Mesendoderm (in vitro differentiated cells): ENCODE data around the gene ODF4. TPM values are rescaled to one million over a fixed set of nuclear protein-coding genes. Genes with fewer than 3 reads are reported as not detected.

Source experiments
- DNase-seq: peaks from one replicate; pipeline ENCODE4 v3.0.0; 2013
- H2AK5ac ChIP-seq: 2 replicates; pipeline ENCODE4 v1.6.1; 2013; ENCODE audit warnings: low read length, inconsistent platforms
- H2BK120ac ChIP-seq: 2 replicates; pipeline ENCODE4 v1.6.1; 2013; ENCODE audit warnings: low read depth, mild to moderate bottlenecking, low read length, moderate library complexity, mixed read lengths
- H2BK15ac ChIP-seq: replicated peaks from 2 replicates; pipeline ENCODE4 v1.6.1; 2013; ENCODE audit warnings: low read depth, mild to moderate bottlenecking, moderate library complexity
- H2BK5ac ChIP-seq: 2 replicates; pipeline ENCODE4 v1.6.1; 2013; ENCODE audit warnings: low read length, inconsistent platforms
- H3K18ac ChIP-seq: 2 replicates; pipeline ENCODE4 v1.6.1; 2013; ENCODE audit warnings: mild to moderate bottlenecking, low read length, mixed read lengths
- H3K23ac ChIP-seq: one replicate; pipeline ENCODE4 v1.6.1; 2013; ENCODE audit warnings: low read length
- H3K27ac ChIP-seq: 2 replicates; pipeline ENCODE4 v1.5.1; 2013; ENCODE audit warnings: low read depth, mild to moderate bottlenecking, inconsistent platforms, low read length, moderate library complexity
- H3K27me3 ChIP-seq: 2 replicates; pipeline ENCODE4 v1.6.1; 2013; ENCODE audit warnings: low read length, control low read depth, mild to moderate bottlenecking, inconsistent platforms; ENCODE audit not compliant: insufficient read depth, poor library complexity
- H3K36me3 ChIP-seq: 2 replicates; pipeline ENCODE4 v1.6.1; 2013; ENCODE audit warnings: low read length, inconsistent platforms; ENCODE audit not compliant: control insufficient read depth, insufficient read depth
- H3K4ac ChIP-seq: one replicate; pipeline ENCODE4 v1.6.1; 2013; ENCODE audit warnings: low read depth, mild to moderate bottlenecking, low read length, moderate library complexity
- H3K4me1 ChIP-seq: 2 replicates; pipeline ENCODE4 v1.6.1; 2013; ENCODE audit warnings: low read depth, low read length, inconsistent platforms; ENCODE audit not compliant: control insufficient read depth
- H3K4me2 ChIP-seq: 2 replicates; pipeline ENCODE4 v1.6.1; 2013; ENCODE audit warnings: low read length
- H3K4me3 ChIP-seq: 2 replicates; pipeline ENCODE4 v1.5.1; 2013; ENCODE audit warnings: mild to moderate bottlenecking, low read length
- H3K56ac ChIP-seq: one replicate; pipeline ENCODE4 v1.6.1; 2013; ENCODE audit warnings: low read length
- H3K79me1 ChIP-seq: 2 replicates; pipeline ENCODE4 v1.6.1; 2013; ENCODE audit warnings: low read length, inconsistent platforms
- H3K79me2 ChIP-seq: 2 replicates; pipeline ENCODE4 v1.6.1; 2013; ENCODE audit warnings: mild to moderate bottlenecking, low read length; ENCODE audit not compliant: control insufficient read depth, insufficient read depth
- H3K9ac ChIP-seq: 2 replicates; pipeline ENCODE4 v1.6.1; 2013; ENCODE audit warnings: low read length, inconsistent platforms
- H4K5ac ChIP-seq: one replicate; pipeline ENCODE4 v1.6.1; 2013; ENCODE audit warnings: low read length
- H4K8ac ChIP-seq: one replicate; pipeline ENCODE4 v1.6.1; 2013; ENCODE audit warnings: low read depth, mild to moderate bottlenecking, control low read depth, low read length, moderate library complexity
- WGBS: extraction: QIAGEN DNeasy Blood & Tissue Kit; methylation state at CpG from one replicate; pipeline ENCODE4 v1.1.7; 2013; ENCODE audit warnings: low lambda C conversion rate, missing lambda C conversion rate; ENCODE audit not compliant: insufficient coverage; ENCODE audit errors: extremely low coverage; 5-methylcytosine and 5-hydroxymethylcytosine counted together
- polyA plus RNA-seq, 2 experiments: library from polyadenylated mRNA; stranded (reverse); fragments of 200-250 nt; gene quantifications; one replicate each; pipeline ENCODE4 v1.2.3, GENCODE V29; 2013

Gene ODF4, protein sequence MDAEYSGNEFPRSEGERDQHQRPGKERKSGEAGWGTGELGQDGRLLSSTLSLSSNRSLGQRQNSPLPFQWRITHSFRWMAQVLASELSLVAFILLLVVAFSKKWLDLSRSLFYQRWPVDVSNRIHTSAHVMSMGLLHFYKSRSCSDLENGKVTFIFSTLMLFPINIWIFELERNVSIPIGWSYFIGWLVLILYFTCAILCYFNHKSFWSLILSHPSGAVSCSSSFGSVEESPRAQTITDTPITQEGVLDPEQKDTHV
- polyA plus RNA-seq (2013, experiment 1 of 2): not detected
- not detected for polyA plus RNA-seq (2013, experiment 2 of 2)

DNA sequence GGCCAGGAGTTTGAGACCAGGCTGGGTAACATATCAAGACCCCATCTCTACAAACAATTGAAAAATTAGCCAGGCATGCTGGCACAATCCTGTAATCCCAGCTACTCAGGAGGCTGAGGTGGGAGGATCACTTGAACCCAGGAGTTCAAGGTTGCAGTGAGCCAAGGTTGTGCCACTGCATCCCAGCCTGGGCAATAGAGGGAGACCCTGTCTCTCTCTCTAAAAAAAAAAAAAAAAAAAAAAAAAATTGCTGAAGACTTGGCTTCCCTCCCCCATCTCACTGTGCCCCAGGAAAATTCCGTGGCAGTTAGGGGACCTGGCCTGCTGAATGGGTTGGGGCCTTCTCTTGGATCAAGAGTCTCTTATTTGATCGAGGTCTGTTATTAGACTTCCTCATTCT lies at the start of gene ODF4:
ODF4 (plus strand) TSS at position 301 of the 400 bp plus-strand sequence. CDS start 212 bp downstream, outside the sequence.
- H2BK15ac ChIP-seq: no peak within 1 kb of the TSS
- no peaks in the 10 kb centered on the region for H3K36me3 ChIP-seq
- no peaks in the 10 kb centered on the region for H3K27me3 ChIP-seq
- no peak within 1 kb of the TSS for H2BK5ac ChIP-seq
- no peaks in the 10 kb centered on the region for H3K79me2 ChIP-seq
- no peak within 1 kb of the TSS for H3K27ac ChIP-seq
- H4K5ac ChIP-seq: no peak within 1 kb of the TSS
- no peak within 1 kb of the TSS for H3K4ac ChIP-seq
- no CpG with 5 or more reads among the region's 2 CpGs for WGBS
- no peak within 1 kb of the TSS for H3K23ac ChIP-seq
- H3K4me3 ChIP-seq: no peak within 1 kb of the TSS
- no peak for DNase-seq
- no peaks in the 10 kb centered on the region for H3K79me1 ChIP-seq
- no peak within 1 kb of the TSS for H3K4me2 ChIP-seq
- H3K4me1 ChIP-seq: peaks cover 8% of the 10 kb centered on the region
- H3K9ac ChIP-seq: no peak within 1 kb of the TSS
- no peak within 1 kb of the TSS for H3K56ac ChIP-seq
- H4K8ac ChIP-seq: no peak within 1 kb of the TSS
- no peak within 1 kb of the TSS for H3K18ac ChIP-seq
- no peak within 1 kb of the TSS for H2BK120ac ChIP-seq
- no peak within 1 kb of the TSS for H2AK5ac ChIP-seq

DNA sequence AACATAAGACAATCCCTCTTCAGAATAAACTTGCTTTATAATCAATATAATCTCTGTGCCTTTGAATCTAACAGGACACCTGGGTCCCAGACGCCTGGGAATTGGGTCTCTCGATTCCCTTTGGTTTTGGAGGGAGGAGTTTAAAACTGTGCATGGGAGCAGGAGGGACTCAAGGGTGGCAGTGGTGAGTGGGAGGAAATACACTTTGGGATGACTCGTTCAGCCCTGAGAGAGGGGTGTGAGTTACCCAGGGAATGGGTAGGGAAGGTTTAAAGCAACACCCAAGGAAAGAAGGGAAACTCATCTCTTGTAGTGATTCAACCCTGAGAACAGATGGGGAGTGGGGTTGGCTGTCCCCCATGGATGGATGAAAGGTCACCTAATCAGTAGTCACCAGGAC lies 49.6 kb upstream of the ODF4 start:
- Histone ChIP-seq H2BK120ac (no peak overlapping the region), H3K18ac (no peak overlapping the region), H4K8ac (no peak overlapping the region), H3K9ac (no peak overlapping the region), H2BK5ac (no peak overlapping the region), H3K27me3 (no peaks in the 10 kb centered on the region), H2BK15ac (no peak overlapping the region), H2AK5ac (no peak overlapping the region), H3K4me2 (no peak overlapping the region), H3K4ac (no peak overlapping the region), H3K27ac (no peak overlapping the region), H3K4me1 (peaks cover 6% of the 10 kb centered on the region), H3K79me1 (peaks cover 4% of the 10 kb centered on the region), H3K79me2 (no peaks in the 10 kb centered on the region), H3K56ac (no peak overlapping the region), H3K4me3 (no peak overlapping the region), H3K36me3 (no peaks in the 10 kb centered on the region), H4K5ac (no peak overlapping the region), H3K23ac (no peak overlapping the region)
- no CpG with 5 or more reads among the region's 3 CpGs for WGBS
- DNase-seq: no peak

DNA sequence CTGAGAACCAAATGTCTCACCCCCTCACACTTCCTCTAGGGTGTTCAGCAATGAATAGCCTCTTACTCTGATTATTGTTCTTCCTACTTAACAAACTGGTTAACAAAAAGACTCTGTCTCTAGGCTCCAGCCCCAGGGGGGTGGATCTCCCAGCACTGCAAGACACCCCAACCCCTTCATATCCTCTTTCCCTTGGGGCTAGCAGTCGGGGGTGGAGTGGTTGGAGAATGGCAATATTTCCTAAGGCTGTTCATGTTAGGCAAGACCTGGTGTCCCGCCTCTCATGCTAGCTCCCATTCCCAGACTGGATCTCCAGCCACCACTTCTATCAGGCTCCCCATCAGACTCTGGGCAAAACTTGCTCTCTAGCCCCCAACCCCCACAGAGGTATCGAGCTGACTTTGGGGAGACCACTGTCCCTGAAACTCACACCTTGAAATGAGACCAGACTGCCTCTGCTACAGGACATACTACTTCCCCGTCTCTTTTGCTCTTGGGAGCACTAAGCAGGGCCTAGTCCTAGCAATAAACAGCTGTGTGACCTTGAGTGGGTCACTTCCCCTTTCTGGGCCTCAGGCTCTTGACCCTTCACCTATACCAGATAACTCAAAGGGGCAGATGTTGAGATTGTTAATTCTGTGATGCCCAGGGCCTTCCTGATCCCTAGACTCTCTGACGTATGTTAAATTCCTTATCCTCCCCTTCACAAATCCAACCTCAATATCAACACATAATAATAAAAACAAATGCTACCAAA lies 46.8 kb upstream of the ODF4 start:
- DNase-seq: no peak
- no peaks in the 10 kb centered on the region for H3K79me2 ChIP-seq
- H3K4me3 ChIP-seq: no peak overlapping the region
- no peak overlapping the region for H2BK5ac ChIP-seq
- no peak overlapping the region for H3K9ac ChIP-seq
- H3K56ac ChIP-seq: no peak overlapping the region
- WGBS: no CpG with 5 or more reads among the region's 5 CpGs
- H2BK15ac ChIP-seq: no peak overlapping the region
- no peak overlapping the region for H4K5ac ChIP-seq
- H2AK5ac ChIP-seq: no peak overlapping the region
- H3K18ac ChIP-seq: no peak overlapping the region
- no peaks in the 10 kb centered on the region for H3K36me3 ChIP-seq
- no peak overlapping the region for H4K8ac ChIP-seq
- peaks cover 4% of the 10 kb centered on the region for H3K79me1 ChIP-seq
- H3K23ac ChIP-seq: no peak overlapping the region
- H3K27ac ChIP-seq: no peak overlapping the region
- peaks cover 6% of the 10 kb centered on the region for H3K4me1 ChIP-seq
- H2BK120ac ChIP-seq: no peak overlapping the region
- no peak overlapping the region for H3K4me2 ChIP-seq
- H3K4ac ChIP-seq: no peak overlapping the region
- no peaks in the 10 kb centered on the region for H3K27me3 ChIP-seq

DNA sequence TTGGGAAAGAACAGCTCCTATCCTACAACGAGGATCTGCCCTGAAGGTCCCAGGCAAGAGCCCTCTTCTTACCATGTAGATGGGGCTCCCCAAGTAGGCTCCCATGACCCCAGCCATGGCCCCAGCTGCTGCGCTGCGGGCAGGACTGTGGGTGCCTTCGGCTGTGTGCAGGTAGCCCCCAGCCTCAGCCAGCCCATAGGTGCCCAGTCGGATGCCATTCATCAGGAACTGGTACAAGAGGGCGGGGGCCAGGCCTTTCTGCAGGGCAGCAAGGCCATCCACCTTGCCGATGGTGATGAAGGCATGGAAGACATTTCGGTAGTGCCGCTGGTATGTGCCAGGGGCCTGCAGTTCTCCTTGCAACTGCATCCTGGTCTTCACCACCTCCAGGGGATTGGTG lies 45.3 kb upstream of the ODF4 start:
- Histone ChIP-seq H3K9ac (peak overlapping the region; percentile 78), H4K8ac (no peak overlapping the region), H2AK5ac (no peak overlapping the region), H3K23ac (no peak overlapping the region), H3K4ac (no peak overlapping the region), H2BK120ac (no peak overlapping the region), H3K79me2 (no peaks in the 10 kb centered on the region), H3K79me1 (peaks cover 2% of the 10 kb centered on the region), H3K56ac (peak overlapping the region; percentile 85), H3K4me2 (no peak overlapping the region), H4K5ac (no peak overlapping the region), H2BK15ac (no peak overlapping the region), H2BK5ac (no peak overlapping the region), H3K4me1 (peaks cover 4% of the 10 kb centered on the region), H3K4me3 (no peak overlapping the region), H3K27ac (no peak overlapping the region), H3K18ac (no peak overlapping the region), H3K36me3 (no peaks in the 10 kb centered on the region), H3K27me3 (no peaks in the 10 kb centered on the region)
- no CpG with 5 or more reads among the region's 9 CpGs for WGBS
- DNase-seq: no peak

DNA sequence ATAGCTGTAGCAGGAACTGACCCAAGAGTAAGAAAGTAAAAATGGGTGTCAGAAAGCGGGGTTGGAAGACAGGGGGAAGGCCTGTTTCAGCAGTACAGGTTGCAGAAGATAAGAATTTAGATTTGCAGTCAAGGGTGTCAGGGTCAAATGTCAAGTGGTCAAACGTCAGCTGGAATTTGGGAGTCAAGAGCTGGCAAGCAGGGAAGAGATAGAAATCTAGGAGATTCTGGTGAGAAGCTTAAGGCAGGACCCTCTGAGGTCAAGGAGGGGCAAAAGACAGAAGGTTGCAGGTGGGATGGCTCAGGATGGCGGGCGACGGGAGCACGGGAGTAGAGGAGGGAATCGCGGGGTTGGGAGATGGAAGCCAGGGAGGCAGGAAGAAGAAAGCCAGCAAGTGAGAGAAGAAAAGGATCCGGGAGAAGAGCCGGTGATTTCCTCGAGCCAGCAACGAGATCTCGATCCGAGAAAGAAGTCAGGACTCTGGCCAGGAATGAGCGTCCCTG lies 44.8 kb upstream of the ODF4 start:
- Histone ChIP-seq H3K23ac (no peak overlapping the region), H2BK120ac (no peak overlapping the region), H2BK15ac (no peak overlapping the region), H3K4me2 (peak overlapping the region; percentile 83), H2BK5ac (no peak overlapping the region), H3K79me1 (no peaks in the 10 kb centered on the region), H3K4me3 (peak overlapping the region; percentile 37), H3K27ac (no peak overlapping the region), H4K5ac (no peak overlapping the region), H3K36me3 (no peaks in the 10 kb centered on the region), H3K9ac (peak overlapping the region; percentile 78), H2AK5ac (no peak overlapping the region), H3K18ac (no peak overlapping the region), H3K4me1 (peaks cover 2% of the 10 kb centered on the region), H4K8ac (no peak overlapping the region), H3K56ac (peak overlapping the region; percentile 85), H3K79me2 (no peaks in the 10 kb centered on the region), H3K27me3 (no peaks in the 10 kb centered on the region), H3K4ac (no peak overlapping the region)
- WGBS: no CpG with 5 or more reads among the region's 15 CpGs
- DNase-seq: no peak
